GDM1 (cell line): ENCODE measurements around the gene RAB40C.

Source experiments
- DNase-seq: peaks from one replicate; lab custom pipeline; 2025; lab: John Stamatoyannopoulos, UW

Gene RAB40C

DNA sequence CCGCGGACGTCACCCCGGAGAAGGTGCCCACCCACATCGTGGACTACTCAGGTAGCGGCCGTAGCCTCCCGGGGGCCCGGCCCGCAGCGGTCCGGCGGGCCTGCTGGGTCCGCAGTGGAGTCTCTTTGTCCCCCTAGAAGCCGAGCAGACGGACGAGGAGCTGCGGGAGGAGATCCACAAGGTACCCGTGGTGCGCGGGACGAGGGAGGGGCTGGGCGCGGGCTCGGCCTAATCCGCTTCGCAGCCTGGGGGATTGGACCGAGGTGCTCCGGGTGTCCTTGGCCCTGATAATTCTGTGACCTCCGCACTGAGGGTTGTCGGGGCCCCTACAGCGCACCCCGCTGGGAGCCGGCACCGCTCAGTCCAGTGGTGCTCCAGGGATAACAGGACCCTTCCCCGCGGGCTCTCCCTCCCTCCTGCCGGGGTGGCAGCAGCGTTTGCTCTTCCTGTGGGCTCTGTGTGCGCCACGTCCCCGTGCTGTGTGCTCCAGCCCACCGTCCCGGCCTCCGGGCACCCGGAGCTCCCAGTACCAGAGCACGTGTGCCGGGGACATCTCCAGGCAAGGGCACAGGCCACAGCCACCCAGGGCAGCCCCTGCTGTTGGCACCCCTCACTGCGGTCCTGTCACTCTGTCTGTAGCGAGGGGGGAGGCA is 78.8 kb downstream of the RAB40C start:
- DNase-seq: no peak

DNA sequence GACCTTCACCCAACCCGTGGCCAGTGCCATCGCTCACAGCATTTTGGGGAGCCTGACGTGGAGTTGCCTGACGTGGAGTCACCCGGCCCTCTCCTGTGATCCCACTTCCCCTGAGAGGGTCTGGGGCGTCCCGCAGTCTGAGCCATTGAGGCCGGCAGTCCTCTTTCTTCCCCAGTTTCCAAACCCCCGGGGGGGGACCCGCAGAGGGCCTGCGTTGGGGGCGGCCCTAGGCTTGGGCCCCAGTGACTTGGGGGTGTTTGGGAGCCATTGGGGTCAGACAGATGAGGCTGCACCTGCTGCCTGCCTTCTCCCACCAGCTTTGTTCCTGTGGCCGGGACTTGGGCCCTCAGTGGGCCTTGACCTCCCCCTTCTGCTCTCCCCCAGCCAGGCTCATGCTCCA is 79.8 kb downstream of the RAB40C start:
- no peak for DNase-seq

DNA sequence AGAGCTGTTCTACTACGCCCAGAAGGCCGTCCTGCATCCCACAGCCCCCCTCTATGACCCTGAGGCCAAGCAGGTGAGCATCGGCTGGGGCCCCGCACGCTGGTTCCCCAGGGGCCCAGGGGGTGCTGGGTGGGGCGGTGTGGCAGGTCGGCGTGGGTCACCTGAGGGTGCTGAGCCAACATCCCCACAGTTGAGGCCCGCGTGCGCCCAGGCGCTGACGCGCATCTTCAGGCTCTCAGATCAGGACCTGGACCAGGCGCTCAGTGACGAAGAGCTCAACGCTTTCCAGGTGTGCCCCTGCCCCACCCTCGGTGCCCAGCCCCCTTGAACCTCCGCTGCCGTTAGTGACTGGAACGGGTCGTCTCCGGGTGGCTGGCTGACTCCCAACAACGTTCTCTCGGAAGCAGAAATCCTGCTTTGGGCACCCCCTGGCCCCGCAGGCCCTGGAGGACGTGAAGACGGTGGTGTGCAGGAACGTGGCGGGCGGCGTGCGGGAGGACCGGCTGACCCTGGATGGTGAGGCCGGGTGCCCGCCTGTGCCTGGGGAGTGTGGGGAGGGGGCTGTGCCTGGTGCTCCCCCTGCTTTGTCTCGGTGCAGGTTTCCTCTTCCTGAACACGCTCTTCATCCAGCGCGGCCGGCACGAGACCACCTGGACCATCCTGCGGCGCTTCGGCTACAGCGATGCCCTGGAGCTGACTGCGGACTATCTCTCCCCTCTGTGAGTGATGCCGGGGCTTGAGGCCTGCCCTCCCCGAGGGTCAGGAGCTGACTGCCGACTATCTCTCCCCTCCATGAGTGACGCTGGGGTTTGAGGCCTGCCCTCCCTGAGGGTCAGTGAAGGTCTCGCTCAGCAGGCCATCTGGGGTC is 80.9 kb downstream of the RAB40C start:
- no peak for DNase-seq

DNA sequence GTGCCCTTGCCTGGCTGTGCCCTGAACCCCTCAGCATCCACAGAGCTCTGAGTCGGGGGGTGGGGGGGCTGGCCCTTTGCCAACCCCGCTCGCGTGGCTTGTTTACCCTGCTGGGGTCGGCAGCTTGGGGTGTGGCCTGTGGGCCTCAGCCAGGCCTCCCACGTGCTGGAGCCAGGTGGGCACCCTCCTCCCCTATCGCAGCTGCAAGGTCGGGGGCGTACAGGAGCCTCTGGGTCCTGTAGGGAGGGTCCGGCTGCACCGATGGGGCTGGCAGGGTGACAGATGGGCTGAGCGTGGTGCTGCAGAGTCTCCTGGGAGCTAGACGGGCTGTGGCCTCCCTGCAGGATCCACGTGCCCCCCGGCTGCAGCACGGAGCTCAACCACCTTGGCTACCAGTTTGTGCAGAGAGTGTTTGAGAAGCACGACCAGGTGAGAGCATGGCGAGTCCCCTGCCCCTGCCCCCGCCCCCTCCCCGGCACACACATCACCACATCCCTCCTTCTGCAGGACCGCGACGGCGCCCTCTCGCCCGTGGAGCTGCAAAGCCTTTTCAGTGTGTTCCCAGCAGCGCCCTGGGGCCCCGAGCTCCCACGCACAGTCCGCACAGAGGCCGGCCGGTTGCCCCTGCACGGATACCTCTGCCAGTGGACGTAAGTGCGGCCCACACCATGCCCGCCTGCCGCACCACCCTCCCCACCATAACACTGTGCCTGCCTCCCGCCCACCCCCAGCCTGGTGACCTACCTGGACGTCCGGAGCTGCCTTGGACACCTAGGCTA is 81.7 kb downstream of the RAB40C start:
- no peak for DNase-seq

DNA sequence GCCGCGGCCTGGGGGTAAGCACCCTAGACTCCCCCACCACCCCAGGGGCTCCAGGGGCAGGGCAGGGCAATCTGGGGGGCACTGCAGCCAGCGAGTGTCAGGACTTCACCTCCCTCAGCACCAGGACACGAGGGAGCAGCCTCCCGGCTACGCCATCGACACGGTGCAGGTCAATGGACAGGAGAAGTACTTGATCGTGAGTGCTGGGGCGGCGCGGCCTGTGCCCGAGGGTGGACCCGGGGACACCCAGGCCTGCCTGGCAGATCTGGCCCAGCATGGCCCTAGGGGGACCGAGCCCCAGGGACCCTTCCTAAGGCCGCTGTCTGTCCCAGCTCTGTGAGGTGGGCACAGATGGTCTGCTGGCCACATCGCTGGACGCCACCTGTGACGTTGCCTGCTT is 82.5 kb downstream of the RAB40C start:
- no peak for DNase-seq

DNA sequence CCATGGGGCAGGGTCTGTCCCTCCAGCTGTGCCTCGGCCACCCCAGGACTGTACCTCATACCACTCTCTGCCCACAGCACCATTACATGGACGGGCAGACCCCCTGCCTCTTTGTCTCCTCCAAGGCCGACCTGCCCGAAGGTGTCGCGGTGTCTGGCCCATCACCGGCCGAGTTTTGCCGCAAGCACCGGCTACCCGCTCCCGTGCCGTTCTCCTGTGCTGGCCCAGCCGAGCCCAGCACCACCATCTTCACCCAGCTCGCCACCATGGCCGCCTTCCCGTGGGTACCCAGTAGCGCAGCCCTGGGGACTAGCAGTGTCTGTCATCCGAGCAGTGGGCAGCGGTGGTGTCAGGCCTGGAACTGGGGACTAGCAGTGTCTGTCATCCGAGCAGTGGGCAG is 83.0 kb downstream of the RAB40C start:
- no peak for DNase-seq

DNA sequence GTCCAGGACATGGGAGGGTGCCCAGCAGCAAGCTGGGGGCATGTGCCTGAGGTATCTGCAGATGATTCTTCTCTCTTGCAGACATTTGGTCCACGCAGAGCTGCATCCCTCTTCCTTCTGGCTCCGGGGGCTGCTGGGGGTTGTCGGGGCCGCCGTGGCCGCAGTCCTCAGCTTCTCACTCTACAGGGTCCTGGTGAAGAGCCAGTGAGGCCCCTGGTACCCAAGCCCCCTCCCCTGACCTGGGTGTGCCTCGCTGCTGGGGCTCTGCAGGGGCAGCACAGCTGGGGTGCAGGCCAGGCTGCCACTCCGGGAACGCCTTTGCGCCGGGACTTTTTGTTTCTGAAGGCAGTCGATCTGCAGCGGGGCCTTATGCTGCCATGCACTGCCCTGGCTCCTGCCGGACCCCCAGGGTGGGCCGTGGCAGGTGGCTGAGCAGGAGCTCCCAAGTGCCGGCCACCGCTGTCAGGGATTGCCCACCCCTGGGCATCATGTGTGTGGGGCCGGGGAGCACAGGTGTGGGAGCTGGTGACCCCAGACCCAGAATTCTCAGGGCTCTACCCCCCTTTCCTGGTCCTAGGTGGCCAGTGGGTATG is 83.6 kb downstream of the RAB40C start:
- DNase-seq: no peak

DNA sequence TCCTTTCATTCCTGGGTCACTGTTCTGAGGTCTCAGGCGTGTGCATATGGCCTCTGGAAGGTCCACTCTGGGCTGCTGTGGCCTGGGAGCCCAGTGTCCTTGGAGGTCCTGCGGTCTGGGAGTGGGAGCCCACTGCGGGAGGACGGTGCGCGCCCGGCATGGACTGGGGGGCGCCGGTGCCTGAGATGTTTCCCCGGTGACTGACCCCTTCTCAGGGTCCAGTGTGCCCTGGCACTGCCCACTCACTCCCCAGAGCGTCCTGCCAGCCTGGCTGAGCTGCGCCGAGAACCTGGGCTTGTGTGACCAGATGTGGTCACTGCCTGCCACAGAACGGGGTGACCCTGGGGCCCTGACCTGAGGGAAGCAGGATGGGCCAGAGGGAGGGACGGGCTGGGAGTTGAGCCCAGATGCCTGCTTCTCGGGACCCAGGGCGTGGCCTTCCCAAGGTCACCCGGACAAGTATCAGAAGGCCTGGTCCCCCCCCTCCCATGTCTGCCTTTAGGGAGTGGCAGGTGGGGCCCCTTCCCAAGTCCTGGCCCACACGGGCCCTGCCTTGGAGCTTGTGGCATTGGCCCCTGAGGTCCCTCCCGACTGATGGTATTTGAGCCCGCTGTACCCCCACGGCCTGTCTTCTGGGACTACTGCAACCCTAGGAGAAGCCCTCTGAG is 84.5 kb downstream of the RAB40C start:
- DNase-seq: no peak

DNA sequence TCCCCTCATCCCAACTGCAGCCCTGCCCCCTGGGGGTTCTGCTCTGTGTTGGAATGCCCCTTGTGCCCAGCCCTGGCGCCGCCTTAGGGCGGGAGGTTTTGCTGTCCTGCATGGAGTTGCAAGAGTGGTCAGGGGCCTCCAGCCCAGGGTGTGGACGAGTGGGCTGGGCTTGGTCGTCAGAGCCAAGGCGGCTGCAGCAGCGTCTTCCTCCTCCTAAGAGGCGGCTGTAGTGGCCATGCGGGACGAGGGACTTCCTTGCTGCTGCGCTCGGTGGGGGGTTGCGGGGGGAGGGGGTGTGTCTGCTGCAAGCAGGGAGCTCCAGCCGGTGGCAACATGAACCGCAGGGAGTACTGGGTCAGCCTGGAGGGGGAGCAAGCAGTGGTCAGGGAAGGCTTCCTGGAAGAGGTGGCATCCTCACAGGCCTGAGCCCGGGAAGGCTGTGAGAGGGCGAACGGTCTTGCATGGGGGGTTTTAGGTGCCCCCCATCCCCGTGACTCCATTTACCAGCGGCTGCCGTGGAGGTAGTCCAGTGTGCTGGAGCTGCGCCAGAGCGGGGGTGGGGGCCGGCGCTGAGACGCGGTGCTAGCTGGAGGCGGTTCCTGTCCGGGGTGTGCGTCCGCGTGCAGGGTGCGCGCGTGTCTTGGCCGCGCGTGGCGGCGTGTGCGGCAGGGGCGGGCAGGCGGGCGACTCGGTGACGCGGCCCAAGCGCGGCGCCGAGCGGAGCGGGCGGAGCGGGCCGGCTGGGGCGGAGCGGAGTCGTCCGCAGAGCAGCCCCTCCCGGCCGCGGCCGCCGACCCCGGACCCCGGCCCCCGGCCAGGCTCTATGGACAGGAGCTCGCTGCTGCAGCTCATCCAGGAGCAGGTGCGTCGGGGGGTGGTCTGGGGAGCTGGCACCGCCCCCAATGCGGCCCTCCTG is 85.4 kb downstream of the RAB40C start, which contains the start of gene RHBDL1:
Gene RHBDL1 (plus strand): TSS at position 704 of the 916 bp plus-strand sequence. CDS start 120 bp downstream, at position 824.
- no peak for DNase-seq

DNA sequence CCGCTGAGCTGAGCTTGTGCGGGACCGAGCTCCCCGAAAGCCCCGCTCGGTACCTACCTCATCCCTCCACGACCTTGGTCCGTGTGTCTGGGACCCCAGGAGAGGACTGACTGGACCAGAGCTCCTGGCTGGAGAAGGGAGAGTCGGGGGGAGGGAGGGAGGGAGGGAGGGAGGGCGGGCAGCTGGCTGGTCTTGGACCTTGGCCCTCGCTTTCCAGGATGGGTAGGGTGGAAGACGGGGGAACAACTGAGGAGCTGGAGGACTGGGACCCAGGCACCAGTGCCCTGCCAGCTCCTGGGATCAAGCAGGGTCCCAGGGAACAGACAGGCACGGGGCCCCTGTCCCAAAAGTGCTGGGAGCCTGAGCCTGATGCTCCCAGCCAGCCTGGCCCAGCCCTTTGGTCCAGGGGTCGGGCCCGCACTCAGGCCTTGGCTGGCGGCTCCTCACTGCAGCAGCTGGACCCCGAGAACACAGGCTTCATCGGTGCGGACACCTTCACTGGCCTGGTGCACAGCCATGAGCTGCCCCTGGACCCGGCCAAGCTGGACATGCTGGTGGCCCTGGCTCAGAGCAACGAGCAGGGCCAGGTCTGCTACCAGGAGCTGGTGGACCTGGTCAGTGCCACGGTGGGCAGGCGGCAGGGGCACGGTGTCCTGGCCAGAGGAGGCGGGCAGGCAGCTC is 86.2 kb downstream of the RAB40C start:
- no peak for DNase-seq

DNA sequence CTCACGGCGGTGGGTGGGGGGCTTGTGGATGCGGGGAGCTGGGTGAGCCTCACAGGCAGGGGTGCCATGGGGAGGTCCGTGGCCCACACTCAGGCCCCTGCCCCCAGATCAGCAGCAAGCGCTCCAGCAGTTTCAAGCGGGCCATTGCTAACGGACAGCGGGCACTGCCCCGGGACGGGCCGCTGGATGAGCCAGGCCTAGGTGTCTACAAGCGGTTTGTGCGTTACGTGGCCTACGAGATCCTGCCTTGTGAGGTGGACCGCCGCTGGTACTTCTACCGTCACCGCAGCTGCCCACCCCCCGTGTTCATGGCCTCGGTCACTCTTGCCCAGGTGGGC is 86.7 kb downstream of the RAB40C start:
- no peak for DNase-seq

DNA sequence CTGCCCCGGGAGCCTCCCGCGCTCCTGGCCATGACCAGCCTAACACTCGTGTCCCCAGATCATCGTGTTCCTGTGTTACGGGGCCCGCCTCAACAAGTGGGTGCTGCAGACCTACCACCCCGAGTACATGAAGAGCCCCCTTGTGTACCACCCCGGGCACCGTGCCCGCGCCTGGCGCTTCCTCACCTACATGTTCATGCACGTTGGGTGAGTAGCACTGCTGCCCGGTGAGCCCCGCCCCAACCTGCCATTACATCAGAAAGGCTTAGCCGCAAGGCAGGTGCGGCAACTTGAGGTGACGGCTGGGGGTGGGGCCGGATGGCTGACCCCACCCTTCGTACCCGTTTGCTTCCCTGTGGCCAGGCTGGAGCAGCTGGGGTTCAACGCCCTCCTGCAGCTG is 87.0 kb downstream of the RAB40C start:
- DNase-seq: no peak

DNA sequence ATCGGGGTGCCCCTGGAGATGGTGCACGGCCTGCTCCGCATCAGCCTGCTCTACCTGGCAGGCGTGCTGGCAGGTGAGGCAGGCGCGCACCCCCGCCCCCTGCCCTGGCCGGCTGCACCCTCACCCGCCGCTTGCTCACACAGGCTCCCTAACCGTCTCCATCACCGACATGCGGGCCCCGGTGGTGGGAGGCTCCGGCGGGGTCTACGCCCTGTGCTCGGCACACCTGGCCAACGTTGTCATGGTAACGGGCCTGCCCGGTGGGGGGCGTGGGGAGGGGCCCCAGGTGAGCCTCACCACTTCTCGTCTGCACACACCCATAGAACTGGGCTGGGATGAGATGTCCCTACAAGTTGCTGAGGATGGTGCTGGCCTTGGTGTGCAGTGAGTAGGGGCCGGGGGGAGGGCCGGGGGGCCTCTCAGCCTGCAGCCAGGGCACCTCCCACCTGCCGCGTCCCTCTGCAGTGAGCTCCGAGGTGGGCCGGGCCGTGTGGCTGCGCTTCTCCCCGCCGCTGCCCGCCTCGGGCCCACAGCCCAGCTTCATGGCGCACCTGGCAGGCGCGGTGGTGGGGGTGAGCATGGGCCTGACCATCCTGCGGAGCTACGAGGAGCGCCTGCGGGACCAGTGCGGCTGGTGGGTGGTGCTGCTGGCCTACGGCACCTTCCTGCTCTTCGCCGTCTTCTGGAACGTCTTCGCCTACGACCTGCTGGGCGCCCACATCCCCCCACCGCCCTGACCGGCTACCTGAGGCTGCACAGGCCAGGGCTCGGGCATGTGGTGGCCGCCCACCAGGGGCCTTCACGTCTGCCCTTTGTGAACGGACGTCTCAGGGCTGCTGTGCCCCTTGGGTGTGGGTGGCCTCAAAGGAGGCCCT is 87.7 kb downstream of the RAB40C start:
- no peak for DNase-seq

DNA sequence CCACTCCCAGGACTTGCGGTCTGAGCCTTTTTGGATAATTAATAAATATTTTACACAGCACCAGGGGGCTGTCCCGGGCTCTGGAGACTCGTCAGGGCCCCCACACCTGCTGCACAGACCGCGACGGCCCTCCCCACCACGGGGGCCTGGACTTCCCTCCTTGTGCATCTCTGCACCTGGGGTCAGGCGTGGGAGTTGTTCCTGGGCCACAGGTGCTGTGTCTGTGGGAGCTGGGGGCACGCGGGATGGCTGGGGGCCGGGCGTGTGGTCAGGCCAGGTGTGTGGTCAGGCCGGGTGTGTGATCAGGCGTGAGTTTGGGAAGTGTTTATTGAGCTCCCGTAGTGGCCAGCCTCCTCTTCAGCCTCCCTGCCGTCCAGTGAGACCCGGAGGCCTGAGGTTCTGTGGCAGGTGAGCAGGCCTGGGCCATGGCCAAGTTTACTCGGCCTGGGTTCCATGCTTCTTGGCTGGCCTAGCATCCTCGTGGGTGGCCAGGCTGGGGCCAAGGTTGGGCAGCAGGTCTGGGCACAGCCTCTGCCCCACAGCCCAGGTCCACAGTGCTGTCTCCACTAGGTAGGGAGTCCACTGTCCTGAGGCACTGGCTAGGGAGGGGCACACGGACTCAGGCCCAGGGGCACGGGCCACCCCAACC is 88.5 kb downstream of the RAB40C start:
- DNase-seq: no peak
